Activated CD4-positive, alpha-beta T cell treated with anti-CD3 and anti-CD28 coated beads for 1 hour (primary cell): ENCODE data around the gene EFEMP2.

Source experiments
- DNase-seq: peaks from one replicate; pipeline ENCODE4 v3.0.0-alpha.2; 2020

Gene EFEMP2

DNA sequence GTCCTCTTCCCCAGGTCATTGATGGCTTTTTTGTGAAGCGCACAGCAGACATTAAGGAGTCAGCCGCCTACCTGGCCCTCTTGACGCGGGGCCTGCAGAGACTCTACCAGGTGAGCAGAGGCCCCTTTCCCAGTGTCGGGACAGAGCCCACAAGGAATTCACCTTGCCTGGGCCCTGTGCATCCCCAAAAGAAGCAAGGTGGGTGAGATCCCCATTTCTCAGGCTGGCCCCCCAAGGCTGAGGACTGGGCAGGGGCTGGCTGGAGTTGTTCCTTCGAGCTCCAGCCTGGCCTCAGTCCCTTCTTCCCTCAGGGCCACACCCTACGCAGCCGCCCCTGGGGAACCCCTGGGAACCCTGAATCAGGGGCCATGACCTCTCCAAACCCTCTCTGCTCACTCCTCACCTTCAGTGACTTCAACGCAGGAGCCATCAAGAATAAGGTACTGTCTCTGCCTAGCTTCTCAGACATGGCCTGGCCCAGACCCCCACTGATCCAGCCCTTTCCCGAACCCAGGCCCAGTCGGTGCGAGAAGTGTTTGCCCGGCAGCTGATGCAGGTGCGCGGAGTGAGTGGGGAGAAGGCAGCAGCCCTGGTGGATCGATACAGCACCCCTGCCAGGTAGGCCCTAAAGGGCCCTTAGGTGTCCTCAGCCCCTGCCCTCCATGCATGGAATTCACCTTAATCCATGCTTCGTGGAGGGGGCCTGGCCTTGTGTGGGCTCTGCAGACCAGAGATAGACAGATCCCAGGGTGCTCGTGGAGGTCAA lies 7.7 kb downstream of the EFEMP2 start:
- DNase-seq: no peak

DNA sequence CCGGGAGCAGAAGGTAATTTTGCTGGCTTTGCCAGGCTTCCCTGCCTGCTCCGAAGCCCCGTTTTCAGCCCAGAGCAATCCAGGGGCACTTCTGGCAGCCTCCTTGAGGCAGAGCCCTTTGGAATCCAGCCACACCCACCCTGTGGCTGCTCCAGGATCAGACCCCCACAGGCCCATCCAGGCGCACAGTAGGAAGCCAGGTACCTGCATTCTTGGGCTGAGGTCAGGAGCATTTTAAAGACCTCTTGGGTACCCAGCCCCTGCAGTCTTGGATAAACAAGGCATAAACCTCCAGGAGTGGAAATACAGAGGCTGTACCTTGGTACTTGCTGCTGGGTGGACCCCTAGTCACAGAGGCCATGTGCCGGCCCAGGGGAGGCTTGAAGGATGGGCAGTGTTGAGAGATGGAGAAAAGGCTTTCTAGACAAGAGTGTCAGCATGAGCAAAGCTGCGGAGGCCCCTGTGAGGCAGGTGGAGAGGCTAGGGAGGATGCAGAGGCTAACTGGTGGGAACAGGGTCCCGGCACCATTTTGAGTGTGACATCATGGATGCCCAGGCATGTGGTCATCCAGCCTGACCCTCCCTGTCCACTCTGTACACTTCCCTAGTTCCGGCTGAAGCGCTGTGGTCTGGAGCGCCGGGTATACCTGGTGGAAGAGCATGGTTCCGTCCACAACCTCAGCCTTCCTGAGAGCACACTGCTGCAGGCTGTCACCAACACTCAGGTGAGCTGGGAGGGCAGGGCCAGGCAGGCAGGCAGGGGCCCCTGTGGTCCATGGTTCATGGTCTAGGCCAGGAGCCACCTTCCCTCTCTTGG lies 8.5 kb downstream of the EFEMP2 start:
- no peak for DNase-seq

DNA sequence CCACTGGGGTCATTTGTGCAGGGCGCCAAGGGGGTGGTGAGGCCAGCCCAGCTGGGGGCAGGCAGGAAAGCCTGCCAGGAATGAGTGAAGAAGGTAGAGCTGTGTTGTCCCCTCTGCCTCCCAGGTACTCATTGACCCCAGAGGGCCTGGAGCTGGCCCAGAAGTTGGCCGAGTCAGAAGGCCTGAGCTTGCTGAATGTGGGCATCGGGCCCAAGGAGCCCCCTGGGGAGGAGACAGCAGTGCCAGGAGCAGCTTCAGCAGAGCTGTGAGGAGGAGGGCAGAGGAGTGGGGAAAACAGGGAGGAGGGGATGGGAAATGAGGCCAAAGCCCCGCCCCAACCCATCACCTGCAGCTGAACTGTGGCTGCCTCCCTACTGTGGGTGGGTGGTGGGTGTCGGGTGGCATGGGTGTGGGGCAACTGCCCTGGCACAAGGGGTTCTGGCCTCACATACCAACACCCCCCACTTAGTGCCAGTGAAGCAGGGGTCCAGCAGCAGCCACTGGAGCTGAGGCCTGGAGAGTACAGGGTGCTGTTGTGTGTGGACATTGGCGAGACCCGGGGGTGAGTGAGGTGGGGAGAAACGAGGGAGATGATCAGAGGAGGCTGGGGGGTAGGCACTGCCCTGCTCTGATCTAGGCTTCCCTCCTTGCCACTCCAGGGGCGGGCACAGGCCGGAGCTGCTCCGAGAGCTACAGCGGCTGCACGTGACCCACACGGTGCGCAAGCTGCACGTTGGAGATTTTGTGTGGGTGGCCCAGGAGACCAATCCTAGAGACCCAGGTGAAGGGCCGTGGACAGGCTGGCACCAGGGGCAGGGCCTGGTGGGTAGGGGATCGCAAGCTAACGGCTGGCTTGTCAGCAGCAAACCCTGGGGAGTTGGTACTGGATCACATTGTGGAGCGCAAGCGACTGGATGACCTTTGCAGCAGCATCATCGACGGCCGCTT lies 9.4 kb downstream of the EFEMP2 start:
- DNase-seq: no peak

DNA sequence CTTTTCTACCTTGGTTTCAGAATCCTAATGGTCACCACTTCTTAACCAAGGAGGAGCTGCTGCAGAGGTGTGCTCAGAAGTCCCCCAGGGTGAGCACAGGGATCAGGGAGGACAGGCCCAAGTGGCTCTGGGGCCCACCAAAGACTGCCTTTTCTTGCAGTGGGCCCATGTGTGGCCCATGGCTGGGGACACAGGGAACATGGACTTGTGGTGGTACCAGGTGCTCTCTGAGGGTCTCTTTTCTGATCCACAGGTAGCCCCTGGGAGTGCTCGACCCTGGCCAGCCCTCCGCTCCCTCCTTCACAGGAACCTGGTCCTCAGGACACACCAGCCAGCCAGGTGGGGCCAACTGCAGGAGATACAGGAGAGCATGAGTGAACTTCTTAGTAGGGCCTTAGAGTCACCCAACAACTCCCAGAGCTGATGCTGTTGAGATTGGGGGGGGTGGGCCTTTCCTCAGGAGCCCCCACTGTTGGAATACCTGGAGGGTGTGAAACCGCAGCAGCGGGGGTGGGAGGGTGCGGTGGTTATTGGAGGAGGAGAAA lies 10.3 kb downstream of the EFEMP2 start:
- no peak for DNase-seq

DNA sequence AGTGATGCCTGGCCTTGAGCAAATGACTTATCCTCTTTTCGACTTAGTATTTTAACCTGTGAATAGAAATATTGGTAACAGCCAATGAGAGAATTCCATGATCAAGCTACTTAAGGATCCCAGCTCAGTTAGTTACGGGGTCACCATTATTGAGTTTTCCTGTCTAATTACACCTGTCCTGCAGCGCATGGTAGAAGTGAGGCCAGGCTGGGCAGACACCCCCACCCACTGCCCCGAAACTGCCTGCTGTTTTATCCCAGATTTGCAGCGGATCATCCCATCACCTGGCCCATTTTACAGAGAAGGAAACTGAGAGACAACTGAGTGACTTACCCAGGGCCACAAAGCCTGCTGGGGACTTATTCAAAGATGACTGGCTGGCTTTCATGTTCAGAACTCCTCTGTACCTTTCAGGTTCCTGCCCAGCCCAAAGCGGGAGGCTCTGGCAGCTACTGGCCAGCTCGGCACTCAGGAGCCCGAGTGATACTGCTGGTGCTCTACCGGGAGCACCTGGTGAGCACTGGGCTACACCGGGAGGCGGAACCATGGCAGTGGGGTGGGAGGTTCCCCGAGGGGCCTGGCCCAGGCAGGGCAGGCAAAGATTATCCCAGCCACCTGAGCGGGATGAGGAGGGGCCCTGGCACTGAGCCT lies 10.9 kb downstream of the EFEMP2 start:
- no peak for DNase-seq

GRCh38 chr11:65861165-65861505 lies 11.5 kb downstream of the EFEMP2 start:
- DNase-seq: no peak

- peak; percentile 92 for DNase-seq
Measured at GRCh38 chr11:65860278-65861164, 12.1 kb downstream of the EFEMP2 start, which contains the start of gene MUS81. Gene MUS81, plus strand, starts transcription at chr11:65860433. Its CDS starts 321 bp downstream, at chr11:65860754.

DNA sequence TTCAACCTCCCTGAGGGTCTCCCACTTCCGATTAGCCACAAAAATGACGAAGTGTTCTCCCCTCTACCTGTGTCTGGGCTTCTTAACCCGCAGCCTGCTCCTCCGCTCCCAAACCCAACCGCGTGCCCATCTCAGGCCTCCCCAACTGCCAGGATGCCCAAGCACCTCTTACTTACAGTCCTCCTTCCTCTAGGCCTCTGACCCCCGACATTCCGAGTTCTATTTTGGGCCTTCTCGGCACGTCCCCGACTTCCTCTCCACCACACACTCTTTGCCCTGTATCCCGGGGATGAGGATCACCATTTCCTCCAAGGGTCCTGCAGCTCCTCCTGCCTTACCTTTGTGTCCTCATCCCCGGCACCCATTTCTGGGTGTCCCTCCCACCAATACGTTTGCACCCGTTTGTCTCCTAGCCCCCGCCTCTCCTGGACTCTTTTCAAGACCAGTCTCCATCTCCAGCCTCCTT lies 12.8 kb downstream of the EFEMP2 start:
- DNase-seq: no peak

GRCh38 chr11:65859095-65859811 lies 13.3 kb downstream of the EFEMP2 start:
- peak; percentile 95 for DNase-seq

DNA sequence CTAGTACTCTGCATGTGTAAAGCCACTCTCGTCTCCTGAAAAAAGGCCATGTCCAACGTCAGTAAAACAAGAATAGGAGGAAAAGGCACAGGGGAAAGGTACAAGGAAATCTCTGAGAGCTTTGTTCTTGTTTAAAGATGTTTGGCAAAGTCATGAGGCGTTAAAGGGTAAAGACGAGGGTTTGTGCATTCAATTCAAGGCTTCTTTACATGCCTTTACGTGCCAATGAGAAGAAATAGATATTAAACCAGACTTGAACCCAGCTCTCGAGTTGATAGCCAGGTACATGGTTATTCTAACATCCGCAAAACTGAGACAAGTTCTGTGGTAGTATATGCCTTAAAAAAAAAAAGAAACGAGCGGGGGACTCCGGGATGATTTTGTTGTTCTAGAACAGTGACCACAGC lies 13.9 kb downstream of the EFEMP2 start:
- DNase-seq: no peak

DNA sequence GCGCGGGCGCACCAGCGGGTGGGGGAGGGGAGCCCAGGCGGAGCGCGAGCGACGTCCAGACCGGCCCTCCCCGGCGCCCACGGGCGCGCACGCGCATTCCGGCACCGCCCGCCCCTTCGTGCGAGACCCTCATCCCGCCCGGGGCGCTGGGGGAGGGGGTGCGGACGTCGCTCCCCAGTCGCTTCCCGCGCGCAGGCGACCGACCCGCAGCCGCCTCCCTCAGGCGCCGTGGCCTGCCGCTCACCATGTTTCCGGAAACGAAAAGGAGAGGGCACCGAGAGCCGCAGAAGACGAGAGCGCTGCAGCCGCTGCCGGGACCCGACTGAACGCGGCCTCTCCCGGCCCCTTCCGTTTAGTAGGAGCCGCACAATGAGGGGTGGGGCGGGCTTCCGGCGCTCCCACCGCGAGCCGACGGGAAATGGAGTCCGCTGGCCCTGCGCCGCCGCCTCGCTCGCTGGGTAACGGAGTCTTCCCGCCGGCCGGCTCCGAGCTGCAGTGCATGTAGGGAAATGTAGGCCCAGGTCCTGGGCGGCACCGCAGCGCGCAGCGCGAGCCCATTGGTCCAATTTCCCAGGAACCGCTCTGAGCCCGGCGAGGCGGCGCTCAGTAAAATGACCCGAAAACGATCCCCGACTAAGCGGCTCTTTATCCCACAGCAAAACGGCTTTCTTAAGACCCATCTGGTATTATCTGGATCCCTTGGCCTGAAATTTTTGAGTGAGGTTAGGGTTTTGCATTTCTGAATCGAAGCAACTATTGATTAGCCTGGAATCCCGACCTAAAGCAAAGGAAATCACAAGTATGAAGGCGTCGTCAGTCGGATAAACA lies 14.5 kb downstream of the EFEMP2 start, which contains the start of gene CFL1:
CFL1 (minus strand) TSS at position 328 of the 828 bp plus-strand sequence; CDS start at position 247, 81 bp downstream.
- DNase-seq: peak; percentile 97

- peak; percentile 53 for DNase-seq
Measured at GRCh38 chr11:65857500-65857852, 15.1 kb downstream of the EFEMP2 start.

- peak; percentile 69 for DNase-seq
Measured at GRCh38 chr11:65856689-65857499, 15.7 kb downstream of the EFEMP2 start.

DNA sequence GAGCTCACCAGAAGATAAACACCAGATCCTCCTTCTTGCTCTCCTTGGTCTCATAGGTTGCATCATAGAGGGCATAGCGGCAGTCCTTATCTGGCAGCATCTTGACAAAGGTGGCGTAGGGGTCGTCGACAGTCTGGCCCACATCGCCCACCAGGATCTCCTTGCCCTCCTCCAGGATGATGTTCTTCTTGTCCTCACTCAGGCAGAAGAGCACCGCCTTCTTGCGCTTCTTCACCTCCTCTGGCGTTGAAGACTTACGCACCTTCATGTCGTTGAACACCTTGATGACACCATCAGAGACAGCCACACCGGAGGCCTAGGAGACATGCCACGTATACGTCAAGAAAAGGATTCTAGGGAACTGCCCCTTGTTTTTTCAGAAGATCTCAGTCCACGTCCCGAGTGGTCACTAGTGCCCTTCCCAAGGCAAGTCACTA lies 16.7 kb downstream of the EFEMP2 start:
- DNase-seq: no peak

- no peak for DNase-seq
Measured at GRCh38 chr11:65854852-65855837, 17.5 kb downstream of the EFEMP2 start.

- DNase-seq: no peak
Measured at GRCh38 chr11:65854161-65854592, 18.4 kb downstream of the EFEMP2 start.
